Measurements from ENCODE around the gene ENGASE.

DNA sequence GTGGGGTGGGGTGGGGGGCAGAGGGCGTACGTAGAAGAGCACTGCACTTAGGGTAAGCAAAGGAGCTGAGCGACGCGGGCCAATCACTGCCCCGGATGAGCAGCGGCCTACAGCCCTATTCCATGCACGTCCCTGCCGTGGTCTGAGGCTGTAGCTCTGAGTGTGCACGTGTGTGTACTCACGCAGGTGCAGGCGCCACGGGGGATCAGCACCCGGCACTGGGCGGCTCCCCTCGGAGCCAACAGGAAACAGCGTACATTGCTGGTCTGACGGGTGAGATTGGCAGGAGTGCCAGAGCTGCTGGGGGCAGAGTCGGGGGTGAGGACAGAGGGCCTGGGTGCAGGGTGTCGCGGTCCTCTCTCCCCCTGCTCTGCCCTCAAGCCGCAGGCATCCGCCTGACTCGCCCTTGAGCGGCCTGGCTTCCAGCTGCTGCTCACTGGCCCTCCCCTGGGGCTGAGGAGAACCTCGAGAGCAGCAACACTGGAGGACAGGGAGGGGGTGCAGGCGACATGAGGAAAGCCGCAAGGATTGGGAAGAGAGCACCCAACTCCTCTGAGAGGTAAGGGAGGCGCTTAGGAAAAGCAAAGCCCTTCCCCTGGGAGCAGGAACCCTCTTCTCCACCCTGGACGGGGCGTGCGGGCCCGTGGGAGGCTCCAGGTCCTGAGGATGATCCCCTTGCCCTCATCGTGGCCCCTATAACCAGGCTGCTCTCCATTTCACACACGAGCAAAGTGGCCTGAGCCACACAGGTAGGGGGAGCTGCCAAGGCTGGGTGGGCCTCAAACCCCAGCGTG is 57.8 kb downstream of the ENGASE start:
- TF ChIP-seq, protein P1, sequence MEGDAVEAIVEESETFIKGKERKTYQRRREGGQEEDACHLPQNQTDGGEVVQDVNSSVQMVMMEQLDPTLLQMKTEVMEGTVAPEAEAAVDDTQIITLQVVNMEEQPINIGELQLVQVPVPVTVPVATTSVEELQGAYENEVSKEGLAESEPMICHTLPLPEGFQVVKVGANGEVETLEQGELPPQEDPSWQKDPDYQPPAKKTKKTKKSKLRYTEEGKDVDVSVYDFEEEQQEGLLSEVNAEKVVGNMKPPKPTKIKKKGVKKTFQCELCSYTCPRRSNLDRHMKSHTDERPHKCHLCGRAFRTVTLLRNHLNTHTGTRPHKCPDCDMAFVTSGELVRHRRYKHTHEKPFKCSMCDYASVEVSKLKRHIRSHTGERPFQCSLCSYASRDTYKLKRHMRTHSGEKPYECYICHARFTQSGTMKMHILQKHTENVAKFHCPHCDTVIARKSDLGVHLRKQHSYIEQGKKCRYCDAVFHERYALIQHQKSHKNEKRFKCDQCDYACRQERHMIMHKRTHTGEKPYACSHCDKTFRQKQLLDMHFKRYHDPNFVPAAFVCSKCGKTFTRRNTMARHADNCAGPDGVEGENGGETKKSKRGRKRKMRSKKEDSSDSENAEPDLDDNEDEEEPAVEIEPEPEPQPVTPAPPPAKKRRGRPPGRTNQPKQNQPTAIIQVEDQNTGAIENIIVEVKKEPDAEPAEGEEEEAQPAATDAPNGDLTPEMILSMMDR (IDR thresholded peaks at IDR 0.05): no peak
- TF ChIP-seq POLR2A (IDR thresholded peaks at IDR 0.05): no peak

All from lower leg skin (tissue), 3 donors.